ENCODE data around the gene CGNL1.

Gene CGNL1

GRCh38 chr15:57440167-57440566, 63.9 kb downstream of the CGNL1 start:
- TF ChIP-seq ZFX (IDR thresholded peaks at IDR 0.05) (no peak), CTCF (conservative IDR thresholded peaks at IDR 0.05) (no peak)

GRCh38 chr15:57440799-57441198, 64.5 kb downstream of the CGNL1 start:
- TF ChIP-seq ZFX (IDR thresholded peaks at IDR 0.05) = no peak
- TF ChIP-seq CTCF (conservative IDR thresholded peaks at IDR 0.05) = no peak
- no peak overlapping the region for H3K27ac ChIP-seq

More at GRCh38 chr15:57440167-57440566, 63.9 kb downstream of the CGNL1 start:
- H3K27ac ChIP-seq = no peak overlapping the region

- H3K27ac ChIP-seq = no peak overlapping the region
- TF ChIP-seq ZFX (IDR thresholded peaks at IDR 0.05) (no peak), CTCF (conservative IDR thresholded peaks at IDR 0.05) (no peak)
Observed at GRCh38 chr15:57442335-57442734, 66.0 kb downstream of the CGNL1 start.

GRCh38 chr15:57443486-57443885, 67.2 kb downstream of the CGNL1 start:
- no peak for TF ChIP-seq CTCF (conservative IDR thresholded peaks at IDR 0.05)
- TF ChIP-seq ZFX (IDR thresholded peaks at IDR 0.05) = no peak

GRCh38 chr15:57444877-57445513, 68.7 kb downstream of the CGNL1 start:
- no peak for TF ChIP-seq ZFX (IDR thresholded peaks at IDR 0.05)
- no peak for TF ChIP-seq CTCF (conservative IDR thresholded peaks at IDR 0.05)

More at GRCh38 chr15:57443486-57443885, 67.2 kb downstream of the CGNL1 start:
- H3K27ac ChIP-seq = no peak overlapping the region

GRCh38 chr15:57445872-57446271, 69.6 kb downstream of the CGNL1 start:
- TF ChIP-seq ZFX (IDR thresholded peaks at IDR 0.05) (no peak), CTCF (conservative IDR thresholded peaks at IDR 0.05) (no peak)
- no peak overlapping the region for H3K27ac ChIP-seq

More at GRCh38 chr15:57444877-57445513, 68.7 kb downstream of the CGNL1 start:
- no peak overlapping the region for H3K27ac ChIP-seq

GRCh38 chr15:57446393-57446792, 70.1 kb downstream of the CGNL1 start:
- no peak overlapping the region for H3K27ac ChIP-seq
- TF ChIP-seq CTCF (conservative IDR thresholded peaks at IDR 0.05) (no peak), ZFX (IDR thresholded peaks at IDR 0.05) (no peak)

Measured in C4-2B (cell line).